PC-3 (cell line): ENCODE results near the gene GALNT13.

ENCODE experiments used
- EZH2 ChIP-seq: fragments of 300-600 bp; sonication (generic); IDR thresholded peaks from one replicate; pipeline ENCODE4 v1.6.1; 2017; ENCODE audit warnings: antibody characterized with exemption, mild to moderate bottlenecking, low read length; ENCODE audit not compliant: unreplicated experiment
- EZH2phosphoT487 ChIP-seq: fragments of 300-600 bp; sonication (generic); IDR thresholded peaks from 2 replicates; pipeline ENCODE4 v1.6.1; 2018; ENCODE audit warnings: mild to moderate bottlenecking, antibody characterized with exemption, low read length, borderline replicate concordance
- TF ChIP-seq, protein P1 (sequence below): fragments of 300-600 bp; sonication (generic); conservative IDR thresholded peaks from 2 replicates; pipeline ENCODE4 v1.5.1; 2017; ENCODE audit warnings: antibody characterized with exemption, low read depth, mild to moderate bottlenecking, low read length

DNA sequence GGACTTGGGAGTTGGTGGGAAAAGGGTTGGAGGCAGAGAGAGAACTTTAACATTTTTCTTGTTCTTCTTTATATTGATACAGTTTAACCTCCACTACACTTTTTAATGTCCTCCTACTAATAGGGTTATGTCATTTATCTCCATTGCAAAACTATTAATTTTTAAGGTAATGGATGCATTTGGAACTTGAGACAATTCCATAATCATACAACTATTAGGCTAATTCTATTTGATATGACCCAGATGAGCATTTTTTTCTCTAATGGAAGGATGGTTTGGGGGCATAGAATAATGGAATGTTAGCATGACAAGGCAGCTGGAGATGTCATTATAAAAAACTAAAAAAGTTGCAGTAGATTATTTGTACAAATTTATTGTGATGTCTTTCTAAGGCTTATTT lies 587.6 kb downstream of the GALNT13 start:
- TF ChIP-seq, protein P1, sequence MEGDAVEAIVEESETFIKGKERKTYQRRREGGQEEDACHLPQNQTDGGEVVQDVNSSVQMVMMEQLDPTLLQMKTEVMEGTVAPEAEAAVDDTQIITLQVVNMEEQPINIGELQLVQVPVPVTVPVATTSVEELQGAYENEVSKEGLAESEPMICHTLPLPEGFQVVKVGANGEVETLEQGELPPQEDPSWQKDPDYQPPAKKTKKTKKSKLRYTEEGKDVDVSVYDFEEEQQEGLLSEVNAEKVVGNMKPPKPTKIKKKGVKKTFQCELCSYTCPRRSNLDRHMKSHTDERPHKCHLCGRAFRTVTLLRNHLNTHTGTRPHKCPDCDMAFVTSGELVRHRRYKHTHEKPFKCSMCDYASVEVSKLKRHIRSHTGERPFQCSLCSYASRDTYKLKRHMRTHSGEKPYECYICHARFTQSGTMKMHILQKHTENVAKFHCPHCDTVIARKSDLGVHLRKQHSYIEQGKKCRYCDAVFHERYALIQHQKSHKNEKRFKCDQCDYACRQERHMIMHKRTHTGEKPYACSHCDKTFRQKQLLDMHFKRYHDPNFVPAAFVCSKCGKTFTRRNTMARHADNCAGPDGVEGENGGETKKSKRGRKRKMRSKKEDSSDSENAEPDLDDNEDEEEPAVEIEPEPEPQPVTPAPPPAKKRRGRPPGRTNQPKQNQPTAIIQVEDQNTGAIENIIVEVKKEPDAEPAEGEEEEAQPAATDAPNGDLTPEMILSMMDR: no peak
- TF ChIP-seq EZH2 (no peak), EZH2phosphoT487 (no peak)
